SU-DHL-6 (cell line): ENCODE results near the gene MIDN.

Experiments used
- CTCF ChIP-seq: fragments of 200-600 bp; sonication (generic); IDR thresholded peaks from one replicate; pipeline ENCODE4 v1.5.1; 2017; ENCODE audit warnings: antibody characterized with exemption, mild to moderate bottlenecking, low read length, moderate library complexity; ENCODE audit not compliant: insufficient read depth, poor library complexity, severe bottlenecking
- EZH2phosphoT487 ChIP-seq: fragments of 200-600 bp; sonication (generic), shearing (Covaris generic); conservative IDR thresholded peaks from 2 replicates; pipeline ENCODE4 v1.6.1; 2018; ENCODE audit warnings: mild to moderate bottlenecking, antibody characterized with exemption, low read length, moderate library complexity, mixed read lengths

- TF ChIP-seq CTCF (no peak), EZH2phosphoT487 (no peak)
Measured at GRCh38 chr19:1262623-1263123, 14.3 kb downstream of the MIDN start.
